Osteoblast (primary cell): ENCODE data around the gene RAB6D. TPM values are rescaled to one million over a fixed set of nuclear protein-coding genes. Genes with fewer than 3 reads are reported as not detected.
"Not testable (repeated sequence)": the region's sequence is repeated elsewhere in the genome, so short reads cannot be mapped to it uniquely, and the experiment has no call there.

Experiments
- DNase-seq: peaks from one replicate; pipeline ENCODE4 v3.0.0; 2011; ENCODE audit warnings: low spot score, mixed read lengths; ENCODE audit not compliant: insufficient read length; ENCODE audit errors: missing footprints
- H2AFZ ChIP-seq: 2 replicates; pipeline ENCODE4 v1.6.0; 2011; ENCODE audit warnings: mild to moderate bottlenecking, low read length
- H3K27ac ChIP-seq: 2 replicates; pipeline ENCODE4 v1.5.1; 2011; ENCODE audit warnings: mild to moderate bottlenecking, low read depth, low read length, moderate library complexity
- H3K27me3 ChIP-seq: 2 replicates; pipeline ENCODE4 v1.6.0; 2012; ENCODE audit warnings: mild to moderate bottlenecking, control low read depth, inconsistent platforms, low read length, moderate library complexity; ENCODE audit not compliant: insufficient read depth
- H3K36me3 ChIP-seq: 2 replicates; pipeline ENCODE4 v1.5.1; 2011; ENCODE audit warnings: mild to moderate bottlenecking, low read length, control low read depth, moderate library complexity; ENCODE audit not compliant: insufficient read depth
- H3K4me1 ChIP-seq: 2 replicates; pipeline ENCODE4 v1.5.1; 2011; ENCODE audit warnings: mild to moderate bottlenecking, low read length, control low read depth, moderate library complexity; ENCODE audit not compliant: insufficient read depth
- H3K4me2 ChIP-seq: 2 replicates; pipeline ENCODE4 v1.6.0; 2011; ENCODE audit warnings: mild to moderate bottlenecking, low read length; ENCODE audit not compliant: insufficient read depth
- H3K4me3 ChIP-seq: fragments of 200-600 bp; sonication (generic); 3 replicates; pipeline ENCODE4 v1.5.1; 2012; ENCODE audit warnings: mild to moderate bottlenecking, low read length, inconsistent platforms; ENCODE audit not compliant: insufficient read depth
- H3K79me2 ChIP-seq: 2 replicates; pipeline ENCODE4 v1.6.0; 2012; ENCODE audit warnings: mild to moderate bottlenecking, low read length, control low read depth, inconsistent platforms; ENCODE audit not compliant: insufficient read depth
- H3K9me3 ChIP-seq: 2 replicates; pipeline ENCODE4 v1.5.1; 2011; ENCODE audit warnings: low read depth, low read length, control low read depth
- H4K20me1 ChIP-seq: 2 replicates; pipeline ENCODE4 v1.6.0; 2012; ENCODE audit warnings: mild to moderate bottlenecking, low read length, control low read depth; ENCODE audit not compliant: insufficient read depth
- CTCF ChIP-seq: IDR thresholded peaks from 2 replicates; pipeline ENCODE4 v1.5.1; 2011; ENCODE audit warnings: mild to moderate bottlenecking, low read depth, low read length, moderate library complexity; ENCODE audit errors: extremely low read depth
- total RNA-seq: library from RNA; depleted of rRNA; stranded (reverse); fragments of >200 nt; gene quantifications from 2 replicates; pipeline ENCODE4 v1.2.3, GENCODE V29; 2012

Gene RAB6D
- total RNA-seq, 1 donor: not detected

DNA sequence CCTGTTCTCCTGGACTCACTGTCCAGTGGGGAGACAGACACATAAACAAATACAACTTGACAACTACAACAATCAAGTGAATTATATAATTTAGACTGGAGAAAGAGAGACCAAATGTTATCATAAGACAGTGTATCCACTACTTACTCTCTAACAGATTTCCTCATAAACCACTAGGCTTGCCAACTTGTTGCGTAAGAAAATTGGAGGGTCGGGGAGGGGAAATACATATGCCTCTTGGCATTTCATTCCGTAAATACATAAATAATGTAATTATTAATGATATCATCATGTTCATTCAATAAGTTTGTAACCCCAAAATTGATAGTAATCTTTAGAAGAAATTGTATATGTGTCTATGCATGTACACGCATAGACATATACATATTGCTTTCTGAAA lies 14.9 kb downstream of the RAB6D start:
- no peak overlapping the region for H2AFZ ChIP-seq
- no peak for TF ChIP-seq CTCF
- no peak for DNase-seq

GRCh38 chr2:131347035-131347434 lies 16.9 kb downstream of the RAB6D start:
- not testable (repeated sequence) for H2AFZ ChIP-seq, DNase-seq, H4K20me1 ChIP-seq, H3K27ac ChIP-seq, H3K4me3 ChIP-seq, H3K36me3 ChIP-seq, H3K27me3 ChIP-seq, H3K9me3 ChIP-seq, H3K79me2 ChIP-seq, H3K4me2 ChIP-seq, H3K4me1 ChIP-seq

More for the DNA sequence above, 14.9 kb downstream of the RAB6D start:
- no peak overlapping the region for H3K4me2 ChIP-seq
- no peak overlapping the region for H3K4me3 ChIP-seq
- H3K9me3 ChIP-seq: no peaks in the 10 kb centered on the region
- no peaks in the 10 kb centered on the region for H3K79me2 ChIP-seq
- no peaks in the 10 kb centered on the region for H3K27me3 ChIP-seq
- H3K27ac ChIP-seq: no peak overlapping the region
- no peaks in the 10 kb centered on the region for H3K36me3 ChIP-seq
- no peaks in the 10 kb centered on the region for H4K20me1 ChIP-seq
- no peaks in the 10 kb centered on the region for H3K4me1 ChIP-seq

DNA sequence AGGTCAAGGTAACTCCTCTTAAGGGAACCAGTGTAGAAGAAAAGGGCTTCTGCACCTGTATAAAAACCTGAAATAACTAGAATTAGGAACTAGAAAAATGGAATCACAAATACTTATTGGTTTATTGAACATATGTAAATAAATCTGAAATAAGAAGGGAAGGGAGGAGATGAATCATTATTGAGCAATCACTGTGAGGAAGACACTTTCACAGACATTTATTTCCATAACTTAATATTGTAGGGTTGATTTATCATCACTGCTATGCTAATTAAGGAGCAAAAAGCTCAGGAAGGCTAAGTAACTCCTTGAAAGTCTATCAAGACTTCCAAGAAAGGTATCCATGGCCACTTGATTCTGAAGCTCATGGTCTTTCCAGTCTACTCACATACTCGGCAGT lies 24.7 kb downstream of the RAB6D start:
- H3K9me3 ChIP-seq, H3K4me2 ChIP-seq, H4K20me1 ChIP-seq, H3K4me3 ChIP-seq, H3K79me2 ChIP-seq, H3K36me3 ChIP-seq, DNase-seq, H3K27me3 ChIP-seq, H3K4me1 ChIP-seq, H3K27ac ChIP-seq, H2AFZ ChIP-seq: not testable (repeated sequence)

DNA sequence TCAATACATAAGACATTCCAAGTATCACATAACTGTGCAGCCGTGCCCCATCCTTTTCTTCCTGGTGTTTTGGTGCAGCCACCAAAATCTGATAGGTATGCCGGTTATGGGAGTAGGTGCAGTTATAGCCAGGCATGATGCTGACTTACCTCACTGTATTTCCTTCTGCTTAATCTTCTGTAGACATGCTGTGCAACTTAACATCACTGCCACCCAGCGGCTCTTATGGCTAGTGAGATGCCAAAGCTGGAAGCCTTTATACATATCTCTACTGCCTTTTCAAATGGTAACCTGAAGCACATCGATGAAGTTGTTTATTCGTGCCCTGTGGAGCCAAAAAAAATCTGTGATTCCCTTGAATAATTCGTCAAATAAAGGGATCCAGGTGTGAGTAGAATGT lies 28.6 kb downstream of the RAB6D start:
- TF ChIP-seq CTCF: peak; percentile 35
- H3K36me3 ChIP-seq, H3K27ac ChIP-seq, H3K4me1 ChIP-seq, H3K79me2 ChIP-seq, DNase-seq, H3K4me3 ChIP-seq, H4K20me1 ChIP-seq, H3K9me3 ChIP-seq, H2AFZ ChIP-seq, H3K4me2 ChIP-seq, H3K27me3 ChIP-seq: not testable (repeated sequence)

- H3K27ac ChIP-seq, H2AFZ ChIP-seq, DNase-seq, H3K9me3 ChIP-seq, H3K27me3 ChIP-seq, H4K20me1 ChIP-seq, H3K4me2 ChIP-seq, H3K79me2 ChIP-seq, H3K4me1 ChIP-seq, H3K4me3 ChIP-seq, H3K36me3 ChIP-seq: not testable (repeated sequence)
Observed at GRCh38 chr2:131332709-131333108, 31.3 kb downstream of the RAB6D start.

GRCh38 chr2:131331000-131331399 lies 33.0 kb downstream of the RAB6D start:
- not testable (repeated sequence) for H3K9me3 ChIP-seq, H3K27me3 ChIP-seq, H3K4me1 ChIP-seq, H2AFZ ChIP-seq, H3K27ac ChIP-seq, H4K20me1 ChIP-seq, DNase-seq, H3K36me3 ChIP-seq, H3K4me3 ChIP-seq, H3K4me2 ChIP-seq, H3K79me2 ChIP-seq
